ENCODE results near the gene TRMT61A. TPM values are rescaled to one million over a fixed set of nuclear protein-coding genes. Genes with fewer than 3 reads are reported as not detected.

TRMT61A gene
- total RNA-seq, 1 donor from 2014 or later, result 17.1 TPM

DNA sequence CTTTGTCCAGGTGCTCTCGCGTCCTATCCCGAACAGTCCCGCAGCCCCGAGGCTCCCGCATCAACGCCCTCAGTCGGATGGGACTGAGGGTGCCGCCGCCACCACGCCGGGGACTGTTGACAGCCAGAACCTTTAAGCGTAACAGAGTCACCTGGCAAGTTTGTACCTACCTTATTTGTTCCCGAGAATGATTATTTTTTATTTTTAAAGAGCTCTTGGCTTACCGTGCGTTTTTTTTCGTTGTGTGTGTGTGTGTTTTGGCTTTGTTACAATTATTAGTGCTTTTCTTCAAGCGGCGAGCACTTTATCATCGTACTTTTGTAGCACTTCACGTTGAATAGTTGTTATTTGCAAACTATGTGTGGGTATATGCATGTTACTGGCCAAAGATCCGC is 34.2 kb downstream of the TRMT61A start:
- H3K27me3 ChIP-seq (ENCODE audit: control insufficient read depth, insufficient read depth, low read length), result no peaks in the 10 kb centered on the region
- TF ChIP-seq, protein P1, sequence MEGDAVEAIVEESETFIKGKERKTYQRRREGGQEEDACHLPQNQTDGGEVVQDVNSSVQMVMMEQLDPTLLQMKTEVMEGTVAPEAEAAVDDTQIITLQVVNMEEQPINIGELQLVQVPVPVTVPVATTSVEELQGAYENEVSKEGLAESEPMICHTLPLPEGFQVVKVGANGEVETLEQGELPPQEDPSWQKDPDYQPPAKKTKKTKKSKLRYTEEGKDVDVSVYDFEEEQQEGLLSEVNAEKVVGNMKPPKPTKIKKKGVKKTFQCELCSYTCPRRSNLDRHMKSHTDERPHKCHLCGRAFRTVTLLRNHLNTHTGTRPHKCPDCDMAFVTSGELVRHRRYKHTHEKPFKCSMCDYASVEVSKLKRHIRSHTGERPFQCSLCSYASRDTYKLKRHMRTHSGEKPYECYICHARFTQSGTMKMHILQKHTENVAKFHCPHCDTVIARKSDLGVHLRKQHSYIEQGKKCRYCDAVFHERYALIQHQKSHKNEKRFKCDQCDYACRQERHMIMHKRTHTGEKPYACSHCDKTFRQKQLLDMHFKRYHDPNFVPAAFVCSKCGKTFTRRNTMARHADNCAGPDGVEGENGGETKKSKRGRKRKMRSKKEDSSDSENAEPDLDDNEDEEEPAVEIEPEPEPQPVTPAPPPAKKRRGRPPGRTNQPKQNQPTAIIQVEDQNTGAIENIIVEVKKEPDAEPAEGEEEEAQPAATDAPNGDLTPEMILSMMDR (IDR thresholded peaks at IDR 0.05; ENCODE audit: insufficient read depth, low read length, poor library complexity, severe bottlenecking), result no peak
- H3K36me3 ChIP-seq (ENCODE audit: control insufficient read depth, insufficient read depth, low read length), result no peaks in the 10 kb centered on the region
- H3K4me3 ChIP-seq (ENCODE audit: low read depth, low read length), result peak overlapping the region; percentile 98
- DNase-seq (ENCODE audit: low read depth), result no peak

DNA sequence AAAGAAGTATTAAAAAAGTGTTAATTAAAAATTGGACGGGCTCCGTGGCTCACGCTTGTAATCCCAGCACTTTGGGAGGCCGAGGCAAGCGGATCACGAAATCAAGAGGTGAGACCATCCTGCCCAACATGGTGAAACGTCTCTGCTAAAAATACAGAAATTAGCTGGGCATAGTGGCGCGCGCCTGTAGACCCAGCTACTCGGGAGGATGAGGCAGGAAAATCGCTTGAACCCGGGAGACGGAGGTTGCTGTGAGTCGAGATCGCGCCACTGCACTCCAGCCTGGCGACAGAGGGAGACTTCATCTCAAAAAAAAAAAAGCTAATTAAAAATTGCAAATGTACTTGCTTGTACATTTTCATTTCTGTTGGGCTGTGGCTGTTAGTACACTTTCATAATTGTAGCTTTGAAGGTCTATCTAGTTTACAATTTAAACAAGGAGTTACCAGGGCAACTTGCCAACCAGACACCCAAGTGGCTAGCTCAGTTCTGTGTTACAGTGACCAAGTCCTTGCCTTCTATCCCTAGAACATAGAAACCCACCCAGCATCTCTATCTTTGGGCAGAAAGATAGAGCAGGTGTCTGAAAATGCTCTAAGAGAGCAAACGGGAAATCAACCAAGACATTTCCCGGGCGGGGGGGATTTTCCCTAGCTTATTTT is 35.0 kb downstream of the TRMT61A start:
- no peak for DNase-seq (ENCODE audit: low read depth)
- Histone ChIP-seq H3K4me3 (ENCODE audit: low read depth, low read length) (peak overlapping the region; percentile 98), H3K27me3 (ENCODE audit: control insufficient read depth, insufficient read depth, low read length) (no peaks in the 10 kb centered on the region), H3K36me3 (ENCODE audit: control insufficient read depth, insufficient read depth, low read length) (no peaks in the 10 kb centered on the region)
- TF ChIP-seq, protein P1 (IDR thresholded peaks at IDR 0.05; ENCODE audit: insufficient read depth, low read length, poor library complexity, severe bottlenecking), result no peak

DNA sequence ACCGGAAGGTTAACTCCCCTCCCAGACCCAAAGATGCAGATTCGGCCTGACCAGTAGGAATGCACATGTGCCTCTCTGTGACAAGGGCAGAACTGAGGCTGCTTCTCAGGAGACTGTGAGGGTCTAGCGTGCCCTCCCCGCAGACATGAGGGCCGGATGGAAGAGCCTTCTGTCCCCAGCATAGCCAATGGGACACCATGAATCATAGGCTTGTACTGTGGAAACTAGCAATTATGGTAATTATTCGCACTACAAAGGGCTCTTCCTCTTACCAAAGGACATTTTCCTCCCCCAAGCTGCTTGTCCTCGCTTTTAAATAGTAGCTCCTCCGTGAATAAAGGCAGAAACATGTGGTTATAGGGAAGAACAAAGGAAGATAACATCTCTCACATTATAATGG is 40.0 kb downstream of the TRMT61A start:
- no peaks in the 10 kb centered on the region for H3K36me3 ChIP-seq (ENCODE audit: control insufficient read depth, insufficient read depth, low read length)
- H3K4me3 ChIP-seq (ENCODE audit: low read depth, low read length), result no peak overlapping the region
- DNase-seq (ENCODE audit: low read depth), result no peak
- TF ChIP-seq, protein P1 (IDR thresholded peaks at IDR 0.05; ENCODE audit: insufficient read depth, low read length, poor library complexity, severe bottlenecking), result no peak
- no peaks in the 10 kb centered on the region for H3K27me3 ChIP-seq (ENCODE audit: control insufficient read depth, insufficient read depth, low read length)

DNA sequence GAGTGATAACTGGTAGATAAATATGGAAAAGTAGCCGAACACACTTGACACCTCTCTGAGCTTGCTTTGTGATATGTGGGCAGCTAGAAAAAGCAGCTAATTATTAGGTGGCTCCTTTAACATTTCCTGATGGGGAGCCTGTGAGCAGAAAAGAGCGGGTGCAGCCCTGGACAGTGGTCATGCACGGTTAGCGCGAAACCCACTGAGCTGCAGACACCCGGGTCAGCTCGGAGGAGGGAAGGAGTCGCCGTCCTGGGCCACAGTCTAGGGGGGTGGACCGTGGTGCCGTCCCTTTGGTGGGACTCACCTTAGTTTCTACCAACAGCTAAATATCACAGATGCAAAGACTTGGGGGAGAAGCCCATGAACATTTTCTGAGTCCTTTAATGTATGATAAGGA is 40.4 kb downstream of the TRMT61A start:
- DNase-seq (ENCODE audit: low read depth), result no peak
- no peaks in the 10 kb centered on the region for H3K36me3 ChIP-seq (ENCODE audit: control insufficient read depth, insufficient read depth, low read length)

DNA sequence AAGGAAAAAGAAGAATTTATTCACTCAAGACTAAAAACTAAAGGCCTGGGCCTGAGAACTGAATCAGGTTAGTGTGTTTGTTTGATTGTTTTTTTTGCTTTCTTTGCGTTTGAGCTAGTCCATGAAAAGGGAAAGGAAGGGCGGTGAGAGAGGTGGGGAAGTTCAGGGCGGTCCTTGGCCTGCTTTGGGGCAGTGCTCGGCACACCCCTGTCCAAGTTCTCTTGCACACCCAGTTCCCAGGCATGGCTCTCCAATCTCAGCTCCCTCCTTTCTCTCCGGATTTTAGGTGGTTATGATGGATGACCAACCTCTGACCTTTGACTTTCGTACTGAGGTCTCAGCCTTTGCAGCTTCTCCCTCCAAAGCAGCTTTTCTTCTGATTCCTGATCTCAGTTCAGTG is 45.1 kb downstream of the TRMT61A start:
- TF ChIP-seq, protein P1 (IDR thresholded peaks at IDR 0.05; ENCODE audit: insufficient read depth, low read length, poor library complexity, severe bottlenecking), result no peak
- no peak overlapping the region for H3K4me3 ChIP-seq (ENCODE audit: low read depth, low read length)
- no peak for DNase-seq (ENCODE audit: low read depth)
- H3K27me3 ChIP-seq (ENCODE audit: control insufficient read depth, insufficient read depth, low read length), result no peaks in the 10 kb centered on the region
- H3K36me3 ChIP-seq (ENCODE audit: control insufficient read depth, insufficient read depth, low read length), result no peaks in the 10 kb centered on the region

More for the DNA sequence above, 40.4 kb downstream of the TRMT61A start:
- no peak overlapping the region for H3K4me3 ChIP-seq (ENCODE audit: low read depth, low read length)
- no peaks in the 10 kb centered on the region for H3K27me3 ChIP-seq (ENCODE audit: control insufficient read depth, insufficient read depth, low read length)
- TF ChIP-seq, protein P1 (IDR thresholded peaks at IDR 0.05; ENCODE audit: insufficient read depth, low read length, poor library complexity, severe bottlenecking), result no peak

DNA sequence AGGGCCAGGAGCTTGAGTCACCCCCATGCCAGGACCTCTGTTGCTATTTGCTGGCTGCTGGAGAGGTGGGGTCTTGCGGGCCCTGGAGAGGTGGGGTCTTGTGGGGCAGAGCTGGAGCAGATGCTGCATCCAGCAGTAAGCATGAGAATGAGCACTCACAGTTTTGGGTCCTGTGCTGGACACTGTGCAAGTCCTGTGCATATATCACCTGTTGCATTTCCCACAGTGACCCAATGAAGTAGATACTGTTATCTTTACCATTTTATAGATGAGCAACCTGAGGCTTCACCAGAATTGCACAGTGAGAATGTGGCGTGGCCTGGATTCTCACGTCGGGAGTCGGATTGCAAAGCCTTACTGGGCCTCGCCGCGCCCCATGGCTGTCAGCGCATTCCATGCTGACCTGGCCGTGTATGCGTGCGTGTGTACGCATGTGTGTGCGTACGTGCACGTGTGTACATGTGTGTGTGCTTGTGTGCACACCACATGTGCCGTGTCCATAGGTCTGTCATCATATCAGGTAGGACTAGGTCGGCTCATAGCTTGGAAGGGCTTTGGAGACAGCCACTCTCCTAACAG is 45.8 kb downstream of the TRMT61A start:
- no peaks in the 10 kb centered on the region for H3K27me3 ChIP-seq (ENCODE audit: control insufficient read depth, insufficient read depth, low read length)
- TF ChIP-seq, protein P1 (IDR thresholded peaks at IDR 0.05; ENCODE audit: insufficient read depth, low read length, poor library complexity, severe bottlenecking), result no peak
- no peak for DNase-seq (ENCODE audit: low read depth)
- H3K4me3 ChIP-seq (ENCODE audit: low read depth, low read length), result no peak overlapping the region
- no peaks in the 10 kb centered on the region for H3K36me3 ChIP-seq (ENCODE audit: control insufficient read depth, insufficient read depth, low read length)
